Hippocampal formation (tissue), 2 donors: ENCODE measurements around the gene SPATA9.
A peak's percentile ranks its signal among the peaks of the same experiment; 100 is the strongest.

Source experiments
- DNase-seq, 2 donors: peaks; one replicate each; lab custom pipeline; 2025; lab: John Stamatoyannopoulos, UW

The SPATA9 gene, protein sequence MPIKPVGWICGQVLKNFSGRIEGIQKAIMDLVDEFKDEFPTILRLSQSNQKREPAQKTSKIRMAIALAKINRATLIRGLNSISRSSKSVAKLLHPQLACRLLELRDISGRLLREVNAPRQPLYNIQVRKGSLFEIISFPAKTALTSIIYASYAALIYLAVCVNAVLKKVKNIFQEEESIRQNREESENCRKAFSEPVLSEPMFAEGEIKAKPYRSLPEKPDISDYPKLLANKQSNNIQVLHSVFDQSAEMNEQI

DNA sequence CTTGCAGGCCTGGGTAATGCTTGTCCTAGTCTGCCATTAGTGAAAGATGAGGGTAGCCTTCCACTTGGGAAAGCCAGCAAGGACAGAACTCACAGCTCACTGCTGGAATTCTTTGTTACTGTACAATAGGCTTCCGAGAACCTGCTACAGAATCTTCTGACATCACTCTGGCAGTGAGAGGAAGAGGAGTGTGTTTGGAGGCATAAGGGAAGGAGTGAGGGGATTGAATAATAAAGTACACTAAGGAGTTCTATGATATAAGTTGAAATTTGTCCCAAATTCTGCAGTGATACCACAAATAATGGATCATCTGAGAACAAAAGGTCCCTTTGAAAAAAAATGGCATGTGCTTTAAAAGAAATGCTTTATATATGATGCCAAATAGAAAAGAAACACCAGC lies at the start of gene SPATA9:
SPATA9 (minus strand) TSS at position 101 of the 400 bp plus-strand sequence. CDS start 137 bp downstream, outside the sequence.
- DNase-seq, result no peak

DNA sequence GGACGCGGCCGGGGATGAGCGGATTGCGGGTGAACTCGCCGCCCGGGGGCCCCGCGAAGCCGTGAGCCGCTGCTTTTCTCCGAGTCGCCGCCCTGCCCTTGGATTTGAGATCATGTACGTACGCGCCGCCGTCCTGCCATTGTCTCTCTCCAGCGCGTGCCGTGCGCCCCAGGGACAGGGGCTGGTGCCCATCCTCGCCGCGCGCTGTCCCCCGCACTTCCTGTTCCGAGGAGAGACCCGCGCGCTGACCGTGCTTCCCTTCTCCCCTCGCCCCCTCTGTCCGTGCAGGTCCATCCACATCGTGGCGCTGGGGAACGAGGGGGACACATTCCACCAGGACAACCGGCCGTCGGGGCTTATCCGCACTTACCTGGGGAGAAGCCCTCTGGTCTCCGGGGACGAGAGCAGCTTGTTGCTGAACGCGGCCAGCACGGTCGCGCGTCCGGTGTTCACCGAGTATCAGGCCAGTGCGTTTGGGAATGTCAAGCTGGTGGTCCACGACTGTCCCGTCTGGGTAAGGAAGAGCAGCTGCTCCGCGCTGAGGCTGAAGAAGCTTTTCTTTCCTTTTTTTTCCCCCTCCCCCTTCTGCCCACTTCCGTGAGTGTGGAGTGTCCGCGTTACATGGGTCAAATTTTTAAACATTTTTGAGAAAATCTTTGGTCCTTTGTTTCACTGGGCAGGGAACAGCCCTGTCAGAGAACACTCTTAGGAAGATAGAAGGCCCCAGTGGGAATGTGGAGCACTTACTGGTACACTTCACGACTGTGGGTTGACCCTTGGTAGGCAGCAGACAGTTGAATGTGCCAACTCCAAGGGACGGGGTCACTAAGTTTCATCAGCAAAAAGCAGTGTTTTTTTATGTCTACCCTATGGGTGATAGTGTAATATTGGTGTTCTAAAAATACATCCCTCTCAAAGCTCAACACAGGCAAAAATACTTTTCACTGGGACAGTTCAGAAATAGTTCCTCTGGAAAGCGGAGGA lies 49.1 kb upstream of the SPATA9 start:
- DNase-seq, result peak in 1 of 2 donors; percentile 66

DNA sequence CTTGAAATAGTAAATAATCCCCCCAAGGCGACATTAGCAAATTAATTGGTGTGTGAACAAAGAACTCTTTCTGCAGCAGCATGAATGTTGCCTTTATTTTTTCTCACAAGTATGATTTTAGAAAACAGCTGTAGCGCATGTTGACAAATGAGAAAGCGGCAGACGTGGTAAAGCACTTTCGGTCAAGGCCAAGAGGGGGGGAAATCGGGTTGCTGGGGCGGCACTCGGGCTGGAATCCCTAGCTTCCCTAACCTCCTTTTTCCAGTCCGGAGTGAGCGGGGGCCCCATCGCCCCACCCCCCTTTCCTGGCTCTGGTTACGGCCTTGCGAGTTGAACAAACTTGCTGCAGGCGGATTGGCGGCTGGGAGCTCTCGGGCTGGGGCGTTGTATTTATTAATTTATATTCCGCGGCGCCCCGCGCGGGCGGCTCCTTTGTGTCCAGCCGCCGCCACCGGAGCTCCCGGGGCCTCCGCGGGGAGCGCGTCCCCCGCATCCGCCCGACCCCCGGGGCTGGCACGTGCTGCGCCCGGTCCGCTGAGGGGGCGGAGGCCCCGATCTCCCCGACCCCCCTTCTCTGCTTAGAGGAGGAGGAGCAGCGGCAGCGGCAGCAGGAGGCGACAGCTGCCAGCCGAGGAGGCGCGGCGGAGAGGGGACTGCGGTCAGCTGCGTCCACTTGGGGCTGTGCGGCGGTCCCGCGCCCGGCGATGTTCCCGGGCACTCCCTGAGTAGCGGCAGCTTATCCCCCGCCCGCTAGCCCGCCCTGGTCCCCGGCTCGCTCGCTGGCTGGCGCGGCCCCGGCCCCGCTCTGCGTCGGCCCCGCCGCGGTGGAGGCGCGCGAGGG lies 48.2 kb upstream of the SPATA9 start, which contains the start of gene RHOBTB3:
RHOBTB3 (plus strand) TSS at position 607 of the 841 bp plus-strand sequence. CDS start 347 bp downstream, outside the sequence.
- peak; percentile 85 to 93 for DNase-seq

DNA sequence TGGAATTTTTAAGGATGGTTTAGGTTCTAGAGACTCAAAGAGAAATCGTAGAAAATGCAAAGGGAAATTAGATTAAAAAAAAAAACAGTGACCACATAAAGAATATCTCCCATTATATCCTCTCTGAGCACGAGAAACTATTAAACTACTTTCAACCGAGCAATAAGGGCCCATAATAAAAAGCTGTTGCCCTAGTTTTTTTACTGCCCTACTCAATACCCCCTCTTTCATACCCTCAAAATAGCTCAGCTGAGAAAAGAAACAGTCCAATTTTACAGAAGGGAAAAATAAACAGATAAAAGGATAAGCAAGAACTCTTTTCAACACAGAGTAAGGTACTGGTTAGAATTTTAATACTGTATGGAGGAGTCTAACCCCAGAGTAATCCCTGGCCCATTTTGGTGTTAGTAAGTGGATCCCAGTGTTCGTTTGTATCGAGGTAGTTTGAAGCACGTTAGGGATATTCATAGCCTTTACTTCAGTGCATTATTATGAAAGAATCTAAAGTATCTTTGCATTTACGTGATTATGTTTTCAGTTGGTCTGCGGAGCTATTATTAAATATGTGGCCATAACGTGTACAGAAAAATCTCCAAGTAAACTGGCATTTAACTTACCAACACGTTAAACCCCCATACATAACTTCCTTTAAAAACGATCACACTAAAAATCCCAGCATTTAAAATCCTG lies 47.4 kb upstream of the SPATA9 start:
- peak in 1 of 2 donors; percentile 53 for DNase-seq

DNA sequence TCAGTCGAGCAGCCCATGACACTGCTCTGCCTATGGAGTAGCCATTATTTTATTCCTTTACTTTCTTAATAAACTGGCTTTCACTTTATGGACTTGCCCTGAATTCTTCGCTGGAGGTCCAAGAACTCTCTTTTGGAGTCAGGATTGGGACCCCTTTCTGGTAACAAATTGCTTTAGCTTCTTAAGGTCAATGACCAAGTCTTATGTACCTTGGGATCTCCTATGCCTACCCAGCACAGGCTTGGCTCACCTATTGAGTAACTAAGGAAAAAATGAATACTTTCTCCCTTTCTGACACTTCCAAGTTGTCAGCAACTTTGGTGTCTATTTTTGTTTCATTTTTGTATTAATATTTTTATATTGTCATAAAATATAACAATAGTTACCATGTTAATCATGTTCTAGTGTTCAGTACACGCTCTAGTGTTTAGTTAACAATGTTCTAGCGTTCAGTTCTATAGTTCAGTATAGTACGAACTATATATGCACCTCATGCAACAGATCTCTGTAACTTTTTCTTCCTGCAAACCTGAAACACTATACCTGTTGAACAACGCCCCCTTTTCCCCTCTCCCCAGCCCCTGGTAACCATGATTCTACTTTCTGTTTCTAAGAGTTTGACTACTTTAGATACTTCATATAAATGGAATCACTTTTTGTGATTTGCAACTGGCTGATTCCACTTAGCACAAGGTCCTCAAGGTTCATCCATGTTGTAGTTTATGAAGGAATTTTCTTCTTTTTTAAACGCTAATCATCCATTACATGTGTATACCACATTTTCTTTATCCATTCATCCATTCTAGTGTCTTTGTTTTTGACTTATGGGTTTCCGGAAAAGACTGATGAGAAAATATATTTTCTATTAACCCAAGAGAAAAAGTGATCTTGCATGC lies 46.6 kb upstream of the SPATA9 start:
- no peak for DNase-seq

DNA sequence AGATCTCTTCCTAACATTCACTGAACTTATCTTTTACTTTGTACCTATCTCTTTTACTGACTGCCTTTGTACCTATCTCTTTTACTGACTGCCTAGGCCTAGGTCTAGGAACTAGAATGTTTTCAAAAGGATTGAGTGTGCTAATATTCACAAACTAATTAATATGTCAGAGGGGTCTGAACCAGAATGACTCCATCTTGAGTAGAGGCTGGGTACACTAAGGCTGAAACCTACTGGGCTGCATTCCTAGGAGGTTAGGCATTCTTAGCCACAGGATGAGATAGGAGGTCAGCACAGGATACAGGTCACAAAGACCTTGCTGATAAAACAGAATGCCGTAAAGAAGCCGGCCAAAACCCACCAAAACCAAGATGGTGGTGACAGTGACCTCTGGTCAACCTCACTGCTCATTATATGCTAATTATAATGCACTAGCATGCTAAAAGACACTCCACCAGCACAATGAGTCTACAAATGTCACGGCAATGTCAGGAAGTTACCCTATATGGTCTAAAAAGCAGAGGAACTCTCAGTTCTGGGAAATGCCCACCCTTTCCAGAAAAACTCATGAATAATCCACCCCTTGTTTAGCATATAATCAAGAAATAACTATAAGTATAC lies 45.8 kb upstream of the SPATA9 start:
- no peak for DNase-seq

DNA sequence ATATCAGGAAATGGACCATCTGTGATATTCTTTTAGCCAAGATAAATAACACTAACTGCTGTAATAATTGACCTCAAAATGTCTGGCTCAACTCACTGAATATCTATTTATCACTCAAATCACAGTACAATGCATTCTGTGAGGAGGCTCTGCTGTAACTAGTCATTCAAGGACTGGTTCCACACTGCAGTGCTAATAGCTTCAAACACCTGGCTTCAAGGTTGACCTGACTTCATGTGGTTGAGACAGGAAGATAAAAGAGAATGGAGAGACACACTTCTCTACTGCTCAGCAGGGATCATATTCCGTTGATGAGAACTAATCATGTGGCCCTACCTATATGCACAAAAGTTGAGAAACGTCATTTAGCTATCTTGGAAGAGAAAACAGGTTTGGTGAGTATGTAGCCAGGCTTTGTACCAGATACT lies 45.0 kb upstream of the SPATA9 start:
- no peak for DNase-seq

DNA sequence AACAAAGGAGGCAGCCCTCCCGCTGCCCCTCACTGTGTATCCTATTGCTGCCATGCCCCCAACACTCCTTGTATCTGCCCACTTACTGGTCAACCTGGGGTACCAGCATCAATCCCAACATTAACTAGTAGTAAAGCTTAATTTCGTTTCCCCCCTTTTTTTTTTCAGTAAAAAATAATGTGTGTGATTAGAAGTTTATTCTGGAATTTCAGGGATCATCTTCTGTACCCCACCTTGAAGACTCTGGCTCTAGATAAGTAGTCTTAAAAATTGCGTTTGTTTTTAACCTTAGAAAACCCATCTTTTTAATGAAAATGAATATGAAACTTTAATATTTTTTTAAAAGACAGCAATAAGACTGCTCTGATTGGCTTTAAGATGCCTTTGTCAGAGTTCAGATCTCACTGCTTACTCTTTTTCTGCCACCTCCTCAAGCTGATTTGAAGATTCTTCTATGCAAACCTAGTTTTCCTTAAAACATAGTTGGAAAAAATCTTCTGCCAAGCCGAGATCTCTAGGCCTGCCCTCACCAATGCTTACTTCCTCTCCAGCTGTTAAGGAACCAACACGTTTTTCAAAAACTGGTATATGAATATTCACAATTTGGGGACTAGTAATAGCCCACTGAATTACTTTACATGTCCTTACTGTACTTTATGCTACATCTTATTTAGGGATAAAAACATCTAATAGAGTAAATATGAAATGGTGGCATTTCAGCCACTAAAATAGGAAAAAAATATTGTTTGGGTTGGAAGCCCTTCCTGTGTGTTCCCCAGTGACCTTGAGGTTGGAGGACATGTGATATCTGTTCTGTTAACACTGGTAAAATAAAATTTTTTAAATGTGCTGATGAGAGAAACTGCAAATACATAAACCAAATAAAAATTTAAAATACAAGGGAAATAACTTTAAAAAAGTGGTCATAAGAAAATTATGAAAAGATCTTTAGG lies 44.3 kb upstream of the SPATA9 start:
- DNase-seq, result no peak

DNA sequence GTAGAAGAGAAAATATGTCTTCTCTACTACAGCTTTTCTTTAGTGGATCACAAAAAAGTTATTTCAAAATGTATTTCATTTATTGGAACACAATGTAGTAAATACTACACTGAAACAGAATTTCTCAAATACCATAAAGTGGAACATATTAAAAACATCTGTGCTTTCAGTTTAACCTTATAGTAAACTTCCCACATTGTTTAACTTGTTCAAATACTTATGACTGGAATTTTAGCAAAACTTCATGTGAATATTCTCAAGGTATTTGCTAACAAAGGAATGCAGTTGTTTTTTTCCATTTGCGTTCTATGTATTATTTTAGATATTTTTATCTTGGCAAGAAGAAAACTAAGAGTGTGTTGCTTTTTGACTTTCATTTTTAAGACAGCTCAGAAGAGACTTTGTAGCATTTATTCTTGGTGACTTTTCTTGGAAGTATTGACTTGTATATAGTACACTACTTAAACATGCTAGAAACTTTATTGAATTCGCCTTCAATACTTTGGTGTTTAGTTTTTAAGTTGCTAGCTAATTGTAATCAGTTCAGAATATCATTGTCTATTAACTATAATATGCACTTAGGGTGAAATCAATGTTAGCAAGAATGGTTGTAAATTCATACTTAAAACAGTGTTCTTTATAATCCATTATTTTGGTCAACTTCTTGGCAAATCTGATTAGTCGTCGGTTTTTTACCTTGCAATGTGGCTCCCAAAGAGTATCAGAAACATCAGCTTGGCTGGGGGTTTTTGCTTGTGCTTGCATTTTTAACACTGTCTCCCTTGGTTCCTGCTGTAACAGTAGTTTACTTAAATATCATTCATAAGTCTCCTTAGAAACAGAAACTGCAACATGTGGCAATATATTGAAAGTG lies 43.4 kb upstream of the SPATA9 start:
- DNase-seq, result no peak

DNA sequence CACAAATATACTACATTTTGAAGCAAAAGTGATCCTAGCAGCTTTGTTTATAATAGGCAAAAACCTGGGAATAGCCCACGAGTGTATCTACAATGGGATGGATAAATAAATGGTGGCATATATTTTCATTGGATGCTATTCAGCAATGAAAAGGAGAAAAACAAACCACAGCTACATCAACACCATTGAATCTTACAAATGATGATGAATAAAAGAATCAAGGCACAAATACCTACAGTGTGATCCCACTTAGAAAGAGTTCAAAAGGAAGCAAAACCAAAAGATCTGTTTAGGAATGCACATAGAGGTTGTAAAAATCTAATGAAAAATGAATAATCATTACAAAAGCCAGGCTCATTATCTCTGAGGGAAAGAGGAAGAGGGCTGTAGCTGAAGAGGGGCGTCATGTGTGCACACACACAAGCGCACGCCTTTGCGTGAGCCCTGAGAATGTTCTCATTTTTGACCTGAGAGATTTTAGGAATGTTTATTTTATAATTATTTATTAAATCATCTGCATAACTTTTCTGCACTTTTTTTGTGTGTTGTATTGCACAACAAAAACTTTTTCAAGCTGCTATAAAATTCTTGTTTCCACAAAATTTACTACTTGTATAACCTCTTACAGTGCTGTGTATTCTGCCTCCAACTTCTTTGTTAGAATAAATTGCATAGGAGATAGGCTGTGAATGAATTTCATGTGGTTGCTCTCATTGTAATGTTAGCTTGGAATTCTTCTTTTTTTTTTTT lies 42.5 kb upstream of the SPATA9 start:
- no peak for DNase-seq

DNA sequence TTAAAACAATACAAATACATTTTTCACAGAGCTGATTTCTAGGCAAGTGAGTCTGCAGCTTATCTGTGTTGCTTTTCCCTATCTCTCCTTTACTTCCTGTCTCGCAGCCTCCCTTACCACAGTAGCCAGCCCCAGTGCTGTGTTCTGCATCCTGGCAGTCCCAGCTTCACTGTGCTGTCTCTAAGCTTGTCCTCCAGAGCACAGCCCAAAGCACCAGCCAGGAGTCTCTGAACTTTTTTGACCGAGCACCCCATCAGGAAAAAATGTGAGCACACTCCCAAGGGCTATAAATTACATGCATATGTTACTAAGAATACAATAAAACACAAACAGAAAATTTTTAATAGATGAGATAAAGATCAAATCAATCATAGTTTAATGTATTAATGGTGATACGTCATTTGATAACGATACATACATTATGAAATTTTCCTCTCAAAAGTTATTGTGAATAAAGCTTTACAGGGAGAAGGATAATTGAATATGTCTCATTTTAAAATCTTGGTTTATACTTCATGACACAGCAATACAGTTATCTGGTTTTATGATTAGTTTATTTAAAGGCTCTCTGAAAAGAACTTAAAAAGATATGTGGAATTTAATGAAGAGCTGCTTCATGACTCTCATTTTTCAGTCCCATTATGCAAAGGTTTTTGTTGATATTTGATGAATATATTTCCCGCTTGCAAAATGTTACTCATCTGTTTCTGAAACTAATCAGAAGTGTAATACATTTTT lies 41.0 kb upstream of the SPATA9 start:
- no peak for DNase-seq

DNA sequence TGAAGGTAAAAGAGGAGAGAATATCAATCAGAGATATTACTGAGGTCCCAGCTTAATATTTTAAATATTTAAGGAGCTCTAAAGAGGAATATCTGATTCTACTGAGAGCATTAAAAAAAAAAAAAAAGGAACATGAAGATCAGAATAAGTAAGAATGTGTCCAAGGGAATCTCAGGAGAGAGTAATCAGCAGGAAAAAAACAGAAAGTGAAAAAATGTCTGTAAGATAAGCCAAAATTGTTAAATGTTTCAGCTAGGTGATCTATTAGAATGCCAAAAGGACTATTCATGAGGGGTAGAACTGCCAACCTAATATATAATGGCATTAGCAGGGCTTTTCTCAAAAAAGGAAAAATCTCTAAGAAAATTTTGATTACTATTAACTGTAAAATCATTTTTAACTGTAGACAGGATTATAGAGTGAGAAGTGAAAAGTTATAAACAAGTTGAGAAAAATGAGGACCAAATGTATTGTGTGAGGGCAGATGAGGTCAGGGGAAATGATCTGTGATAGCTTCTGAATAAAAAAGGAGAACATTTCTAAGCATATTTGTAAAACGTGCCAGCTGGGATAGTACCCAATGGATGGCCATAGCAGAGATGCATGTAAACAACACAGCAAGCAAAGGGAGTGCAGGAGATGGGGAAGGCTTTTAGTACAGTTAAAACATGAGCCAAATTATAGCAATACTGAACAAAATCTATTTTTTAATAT lies 38.9 kb upstream of the SPATA9 start:
- no peak for DNase-seq

DNA sequence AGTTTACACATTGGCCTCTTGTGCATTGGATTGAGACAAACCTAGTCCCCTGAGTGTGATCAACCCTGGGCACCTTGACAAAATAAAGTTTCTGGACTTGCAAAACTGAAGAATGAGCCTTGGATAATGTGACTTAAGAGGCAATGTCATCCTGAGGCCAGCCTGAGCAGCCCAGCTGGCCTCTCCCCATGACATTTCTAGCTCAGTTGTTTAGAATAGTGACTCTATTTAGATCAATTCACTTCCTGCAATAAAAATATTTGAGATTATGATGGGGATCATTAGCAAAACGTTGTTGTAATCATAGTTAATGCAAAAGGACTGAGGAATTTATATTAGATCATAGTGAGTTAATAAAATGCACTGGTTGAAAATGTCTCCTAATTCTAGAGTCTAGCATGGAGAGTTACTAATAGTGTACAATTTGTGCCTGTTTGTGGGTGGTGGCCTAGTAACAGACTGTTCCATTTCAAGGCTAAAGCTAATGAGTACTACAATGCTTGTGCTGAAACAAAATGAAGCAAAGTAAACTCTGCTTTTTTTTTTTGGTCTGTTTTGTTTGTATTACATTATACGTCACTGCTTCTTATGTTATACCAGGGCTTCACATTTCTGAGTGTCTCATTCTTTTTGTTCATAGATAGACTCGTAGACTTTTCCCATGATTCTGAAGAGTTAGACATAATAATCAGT lies 37.4 kb upstream of the SPATA9 start:
- DNase-seq, result peak in 1 of 2 donors; percentile 50

DNA sequence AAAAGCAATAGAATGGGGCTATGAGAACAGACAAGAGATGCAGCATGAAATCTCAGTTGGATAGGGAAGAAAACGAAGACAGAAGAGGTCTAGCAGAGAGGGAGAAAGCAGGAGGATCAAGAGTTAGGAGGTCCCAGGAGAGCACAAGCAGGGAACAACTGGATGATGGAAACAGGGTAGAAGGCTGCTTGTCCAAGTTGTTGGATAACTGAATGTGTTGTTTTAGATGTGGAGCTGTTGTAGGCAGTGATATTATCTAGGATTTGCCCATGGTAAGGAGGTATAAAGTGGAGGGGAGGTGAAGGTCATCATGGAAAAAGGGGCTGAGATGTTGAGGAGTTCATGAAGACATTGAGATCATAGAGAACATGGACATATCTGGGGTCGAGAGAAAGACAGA lies 35.9 kb upstream of the SPATA9 start:
- DNase-seq, result no peak

DNA sequence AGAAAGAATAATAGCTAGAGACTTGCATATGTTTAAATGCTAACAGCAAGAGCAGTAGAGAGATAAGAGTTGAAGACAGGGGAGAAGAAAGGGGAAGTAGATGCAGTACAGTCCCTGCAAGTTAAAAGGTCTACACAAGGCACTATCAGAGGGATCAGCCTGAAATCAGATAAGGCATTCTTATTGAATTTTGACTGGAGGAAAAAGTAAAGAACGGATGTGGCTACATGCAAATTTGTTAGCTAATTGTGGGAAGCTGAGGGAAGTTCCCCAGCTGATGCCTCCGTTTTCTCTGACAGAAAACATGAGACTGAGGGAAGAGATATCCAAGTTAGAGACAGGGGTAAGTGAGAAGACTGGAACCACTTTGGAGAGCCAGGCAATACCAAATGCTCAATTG lies 35.4 kb upstream of the SPATA9 start:
- DNase-seq, result no peak
